Measurements from ENCODE around the gene TM7SF3. TPM values are rescaled to one million over a fixed set of nuclear protein-coding genes. Genes with fewer than 3 reads are reported as not detected.

The TM7SF3 gene
- total RNA-seq, 1 donor from 2014 or later = 80.0 TPM

DNA sequence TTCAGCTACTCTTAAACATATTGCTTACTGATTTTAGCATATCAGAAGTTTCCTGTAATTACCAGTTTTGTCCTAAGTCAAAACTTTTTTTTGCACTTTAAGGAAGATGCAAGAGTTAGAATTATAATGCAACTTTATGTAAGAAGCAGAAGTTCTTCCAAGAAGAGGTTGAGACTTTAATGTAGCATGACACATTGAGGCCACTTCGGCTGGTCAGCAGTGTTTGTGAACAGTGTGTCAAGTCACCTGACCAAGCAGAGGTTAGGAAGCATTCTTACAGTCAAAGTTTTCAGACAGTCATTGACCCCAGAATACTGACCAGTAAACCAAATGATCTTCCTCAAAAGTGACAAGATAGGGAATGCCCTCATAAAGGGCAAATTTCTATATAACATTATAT, 60.7 kb downstream of the TM7SF3 start:
- Histone ChIP-seq H2AFZ (replicated peaks) (no peak overlapping the region), H3K9me3 (ENCODE audit: low read depth) (no peaks in the 10 kb centered on the region), H3K79me2 (ENCODE audit: low read depth) (peaks cover 59% of the 10 kb centered on the region), H3K9ac (no peak overlapping the region), H3K27me3 (no peaks in the 10 kb centered on the region), H3K4me3 (no peak overlapping the region), H3K4me2 (no peak overlapping the region), H3K36me3 (peaks cover 3% of the 10 kb centered on the region), H4K20me1 (ENCODE audit: low read depth) (peaks cover 3% of the 10 kb centered on the region), H3K4me1 (no peaks in the 10 kb centered on the region), H3K27ac (no peak overlapping the region), H3F3A (ENCODE audit: low read depth) (no peaks in the 10 kb centered on the region)
- TF ChIP-seq EZH2phosphoT487 (IDR thresholded peaks at IDR 0.05) = no peak
- TF ChIP-seq EZH2 (IDR thresholded peaks at IDR 0.05) = no peak
- TF ChIP-seq CTCF (IDR thresholded peaks at IDR 0.05) = no peak
- Mint-ChIP-seq H3K36me3 (peaks cover 25% of the 10 kb centered on the region), H3K4me1 (no peaks in the 10 kb centered on the region), H3K27me3 (ENCODE audit: insufficient read depth, low read depth) (no peaks in the 10 kb centered on the region), H3K27ac (peak overlapping the region; percentile 83), H3K4me3 (no peak overlapping the region), H3K9me3 (peaks cover 12% of the 10 kb centered on the region)
- DNase-seq (ENCODE audit: low spot score) = no peak

GRCh38 chr12:26948309-26948708, 65.9 kb downstream of the TM7SF3 start:
- DNase-seq (ENCODE audit: low spot score) = no peak
- TF ChIP-seq EZH2phosphoT487 (IDR thresholded peaks at IDR 0.05) (no peak), CTCF (IDR thresholded peaks at IDR 0.05) (no peak), EZH2 (IDR thresholded peaks at IDR 0.05) (no peak)
- H2AFZ ChIP-seq (replicated peaks) = no peak overlapping the region
- H3F3A ChIP-seq (ENCODE audit: low read depth) = no peaks in the 10 kb centered on the region
- H3K9me3 ChIP-seq (ENCODE audit: low read depth) = no peaks in the 10 kb centered on the region
- H3K27ac Mint-ChIP-seq = no peak overlapping the region
- H3K4me3 ChIP-seq = no peak overlapping the region
- H3K4me3 Mint-ChIP-seq = no peak overlapping the region
- H3K27me3 Mint-ChIP-seq (ENCODE audit: insufficient read depth, low read depth) = no peaks in the 10 kb centered on the region
- no peaks in the 10 kb centered on the region for H3K4me1 Mint-ChIP-seq
- H3K36me3 ChIP-seq = no peaks in the 10 kb centered on the region
- H4K20me1 ChIP-seq (ENCODE audit: low read depth) = no peaks in the 10 kb centered on the region
- H3K4me1 ChIP-seq = no peaks in the 10 kb centered on the region
- no peak overlapping the region for H3K27ac ChIP-seq
- H3K4me2 ChIP-seq = no peak overlapping the region
- H3K9ac ChIP-seq = no peak overlapping the region
- no peaks in the 10 kb centered on the region for H3K27me3 ChIP-seq
- H3K79me2 ChIP-seq (ENCODE audit: low read depth) = peaks cover 91% of the 10 kb centered on the region
- peaks cover 33% of the 10 kb centered on the region for H3K36me3 Mint-ChIP-seq
- H3K9me3 Mint-ChIP-seq = peaks cover 44% of the 10 kb centered on the region

GRCh38 chr12:26941215-26941594, 73.0 kb downstream of the TM7SF3 start:
- no peak overlapping the region for H3K9ac ChIP-seq
- H3K36me3 Mint-ChIP-seq = peaks cover 12% of the 10 kb centered on the region
- H3K27me3 Mint-ChIP-seq (ENCODE audit: insufficient read depth, low read depth) = peaks cover 3% of the 10 kb centered on the region

GRCh38 chr12:26940516-26941214, 73.5 kb downstream of the TM7SF3 start:
- Histone ChIP-seq H3K27me3 (no peaks in the 10 kb centered on the region), H3K36me3 (no peaks in the 10 kb centered on the region), H3K4me3 (peak overlapping the region; percentile 3), H3K4me2 (peak overlapping the region; percentile 95), H4K20me1 (ENCODE audit: low read depth) (peaks cover 42% of the 10 kb centered on the region), H3K4me1 (peaks cover 27% of the 10 kb centered on the region), H2AFZ (replicated peaks) (no peak overlapping the region), H3K9me3 (ENCODE audit: low read depth) (no peaks in the 10 kb centered on the region), H3F3A (ENCODE audit: low read depth) (peaks cover 17% of the 10 kb centered on the region), H3K9ac (no peak overlapping the region), H3K27ac (no peak overlapping the region), H3K79me2 (ENCODE audit: low read depth) (peaks cover 90% of the 10 kb centered on the region)
- Mint-ChIP-seq H3K27me3 (ENCODE audit: insufficient read depth, low read depth) (peaks cover 3% of the 10 kb centered on the region), H3K9me3 (peaks cover 17% of the 10 kb centered on the region), H3K4me1 (peaks cover 24% of the 10 kb centered on the region), H3K4me3 (no peak overlapping the region), H3K27ac (no peak overlapping the region), H3K36me3 (peaks cover 8% of the 10 kb centered on the region)
- TF ChIP-seq EZH2phosphoT487 (IDR thresholded peaks at IDR 0.05) (no peak), CTCF (IDR thresholded peaks at IDR 0.05) (no peak), EZH2 (IDR thresholded peaks at IDR 0.05) (no peak)
- no peak for DNase-seq (ENCODE audit: low spot score)

More at GRCh38 chr12:26941215-26941594, 73.0 kb downstream of the TM7SF3 start:
- peaks cover 22% of the 10 kb centered on the region for H3K4me1 ChIP-seq
- no peaks in the 10 kb centered on the region for H3K27me3 ChIP-seq
- H3K36me3 ChIP-seq = no peaks in the 10 kb centered on the region
- peaks cover 17% of the 10 kb centered on the region for H3F3A ChIP-seq (ENCODE audit: low read depth)
- Mint-ChIP-seq H3K4me1 (peaks cover 19% of the 10 kb centered on the region), H3K27ac (no peak overlapping the region), H3K9me3 (peaks cover 22% of the 10 kb centered on the region), H3K4me3 (no peak overlapping the region)
- no peaks in the 10 kb centered on the region for H3K9me3 ChIP-seq (ENCODE audit: low read depth)
- peaks cover 90% of the 10 kb centered on the region for H3K79me2 ChIP-seq (ENCODE audit: low read depth)
- H2AFZ ChIP-seq (replicated peaks) = no peak overlapping the region
- H3K4me2 ChIP-seq = no peak overlapping the region
- no peak overlapping the region for H3K4me3 ChIP-seq
- no peak overlapping the region for H3K27ac ChIP-seq
- no peak for TF ChIP-seq EZH2phosphoT487 (IDR thresholded peaks at IDR 0.05)
- no peak for TF ChIP-seq EZH2 (IDR thresholded peaks at IDR 0.05)
- H4K20me1 ChIP-seq (ENCODE audit: low read depth) = peaks cover 37% of the 10 kb centered on the region
- no peak for DNase-seq (ENCODE audit: low spot score)
